Activated naive CD4-positive, alpha-beta T cell (primary cell): ENCODE data around the gene THSD7B.
"Not testable (repeated sequence)": the region's sequence is repeated elsewhere in the genome, so short reads cannot be mapped to it uniquely, and the experiment has no call there.

Experiments used
- DNase-seq, 4 experiments: peaks; one replicate each; lab custom pipeline; 2025; lab: John Stamatoyannopoulos, UW

THSD7B gene

GRCh38 chr2:136932700-136933099 lies 167.4 kb downstream of the THSD7B start:
- no peak for DNase-seq

GRCh38 chr2:136935119-136935518 lies 169.8 kb downstream of the THSD7B start:
- no peak for DNase-seq

- DNase-seq = no peak
Measured at GRCh38 chr2:136956050-136956449, 190.7 kb downstream of the THSD7B start.

GRCh38 chr2:136957044-136957443 lies 191.7 kb downstream of the THSD7B start:
- DNase-seq = no peak

GRCh38 chr2:136962105-136962725 lies 196.9 kb downstream of the THSD7B start:
- DNase-seq = no peak

- no peak for DNase-seq
Measured at GRCh38 chr2:136966485-136966884, 201.1 kb downstream of the THSD7B start.

GRCh38 chr2:136980303-136980702 lies 215.0 kb downstream of the THSD7B start:
- no peak for DNase-seq

GRCh38 chr2:136981689-136982088 lies 216.3 kb downstream of the THSD7B start:
- not testable (repeated sequence) for DNase-seq

GRCh38 chr2:136985044-136985443 lies 219.7 kb downstream of the THSD7B start:
- no peak for DNase-seq

GRCh38 chr2:136986605-136987221 lies 221.4 kb downstream of the THSD7B start:
- DNase-seq = no peak

GRCh38 chr2:136990316-136990715 lies 225.0 kb downstream of the THSD7B start:
- DNase-seq = no peak

GRCh38 chr2:136994793-136995192 lies 229.4 kb downstream of the THSD7B start:
- DNase-seq = no peak

- DNase-seq = no peak
Measured at GRCh38 chr2:136997557-136997956, 232.2 kb downstream of the THSD7B start.

- no peak for DNase-seq
Measured at GRCh38 chr2:137000811-137001210, 235.5 kb downstream of the THSD7B start.

- no peak for DNase-seq
Measured at GRCh38 chr2:137002896-137003295, 237.6 kb downstream of the THSD7B start.

- DNase-seq = no peak
Measured at GRCh38 chr2:137005210-137005609, 239.9 kb downstream of the THSD7B start.

GRCh38 chr2:137007938-137008337 lies 242.6 kb downstream of the THSD7B start:
- DNase-seq = no peak

GRCh38 chr2:137009953-137010352 lies 244.6 kb downstream of the THSD7B start:
- DNase-seq = no peak

- DNase-seq = no peak
Measured at GRCh38 chr2:137020452-137021196, 255.3 kb downstream of the THSD7B start.

- no peak for DNase-seq
Measured at GRCh38 chr2:137021763-137022162, 256.4 kb downstream of the THSD7B start.

GRCh38 chr2:137023205-137023604 lies 257.9 kb downstream of the THSD7B start:
- DNase-seq = no peak

GRCh38 chr2:137031731-137032130 lies 266.4 kb downstream of the THSD7B start:
- DNase-seq = no peak

- DNase-seq = no peak
Measured at GRCh38 chr2:137036619-137037018, 271.3 kb downstream of the THSD7B start.
